ENCODE data around the gene OR52W1.

The OR52W1 gene, protein sequence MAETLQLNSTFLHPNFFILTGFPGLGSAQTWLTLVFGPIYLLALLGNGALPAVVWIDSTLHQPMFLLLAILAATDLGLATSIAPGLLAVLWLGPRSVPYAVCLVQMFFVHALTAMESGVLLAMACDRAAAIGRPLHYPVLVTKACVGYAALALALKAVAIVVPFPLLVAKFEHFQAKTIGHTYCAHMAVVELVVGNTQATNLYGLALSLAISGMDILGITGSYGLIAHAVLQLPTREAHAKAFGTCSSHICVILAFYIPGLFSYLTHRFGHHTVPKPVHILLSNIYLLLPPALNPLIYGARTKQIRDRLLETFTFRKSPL

GRCh38 chr11:6199174-6199810 lies at the start of gene OR52W1:
TSS of gene OR52W1 (plus strand) at chr11:6199224. CDS start at chr11:6199224, 0 bp downstream.
- Histone ChIP-seq H3K9ac (ENCODE audit: low read depth, low read length) (no peak within 1 kb of the TSS), H3K9me3 (ENCODE audit: control insufficient read depth, insufficient read depth, low read length) (no peaks in the 10 kb centered on the region), H3K36me3 (ENCODE audit: control insufficient read depth, insufficient read depth, low read length) (no peaks in the 10 kb centered on the region), H3K27me3 (ENCODE audit: control insufficient read depth, insufficient read depth, low read length) (no peaks in the 10 kb centered on the region), H3K4me3 (ENCODE audit: low read depth, low read length) (no peak within 1 kb of the TSS), H3K4me1 (ENCODE audit: control insufficient read depth, insufficient read depth, low read length) (no peaks in the 10 kb centered on the region)

- Histone ChIP-seq H3K9me3 (ENCODE audit: control insufficient read depth, insufficient read depth, low read length) (no peaks in the 10 kb centered on the region), H3K4me3 (ENCODE audit: low read depth, low read length) (no peak overlapping the region), H3K36me3 (ENCODE audit: control insufficient read depth, insufficient read depth, low read length) (no peaks in the 10 kb centered on the region), H3K27me3 (ENCODE audit: control insufficient read depth, insufficient read depth, low read length) (no peaks in the 10 kb centered on the region), H3K4me1 (ENCODE audit: control insufficient read depth, insufficient read depth, low read length) (no peaks in the 10 kb centered on the region), H3K9ac (ENCODE audit: low read depth, low read length) (no peak overlapping the region)
Measured at GRCh38 chr11:6151117-6151516, 47.9 kb upstream of the OR52W1 start.

DNA sequence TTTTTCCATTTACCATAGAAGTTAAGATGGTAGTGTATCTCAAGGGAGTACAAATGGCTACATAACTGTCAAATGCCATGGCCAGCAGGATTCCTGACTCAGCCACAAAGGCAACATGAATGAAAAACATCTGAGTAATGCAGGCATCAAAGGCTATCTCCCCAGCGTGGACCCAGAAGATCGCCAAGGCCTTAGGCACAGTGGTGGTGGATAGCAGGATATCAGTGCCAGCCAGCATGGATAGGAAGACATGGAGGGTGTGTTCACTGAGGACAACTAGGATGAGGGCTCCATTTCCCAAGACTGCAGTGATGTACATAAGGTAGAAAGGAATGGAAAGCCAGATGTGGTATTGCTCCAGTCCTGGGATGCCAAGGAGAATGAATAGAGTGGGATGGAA lies 46.9 kb upstream of the OR52W1 start:
- Histone ChIP-seq H3K9me3 (ENCODE audit: control insufficient read depth, insufficient read depth, low read length) (no peaks in the 10 kb centered on the region), H3K9ac (ENCODE audit: low read depth, low read length) (no peak overlapping the region), H3K4me3 (ENCODE audit: low read depth, low read length) (no peak overlapping the region), H3K36me3 (ENCODE audit: control insufficient read depth, insufficient read depth, low read length) (no peaks in the 10 kb centered on the region), H3K4me1 (ENCODE audit: control insufficient read depth, insufficient read depth, low read length) (peaks cover 5% of the 10 kb centered on the region), H3K27me3 (ENCODE audit: control insufficient read depth, insufficient read depth, low read length) (peaks cover under 1% of the 10 kb centered on the region)

GRCh38 chr11:6156628-6157359 lies 42.2 kb upstream of the OR52W1 start:
- Histone ChIP-seq H3K4me1 (ENCODE audit: control insufficient read depth, insufficient read depth, low read length) (peaks cover 7% of the 10 kb centered on the region), H3K4me3 (ENCODE audit: low read depth, low read length) (no peak overlapping the region), H3K9ac (ENCODE audit: low read depth, low read length) (no peak overlapping the region), H3K27me3 (ENCODE audit: control insufficient read depth, insufficient read depth, low read length) (peaks cover 16% of the 10 kb centered on the region), H3K9me3 (ENCODE audit: control insufficient read depth, insufficient read depth, low read length) (no peaks in the 10 kb centered on the region), H3K36me3 (ENCODE audit: control insufficient read depth, insufficient read depth, low read length) (no peaks in the 10 kb centered on the region)

DNA sequence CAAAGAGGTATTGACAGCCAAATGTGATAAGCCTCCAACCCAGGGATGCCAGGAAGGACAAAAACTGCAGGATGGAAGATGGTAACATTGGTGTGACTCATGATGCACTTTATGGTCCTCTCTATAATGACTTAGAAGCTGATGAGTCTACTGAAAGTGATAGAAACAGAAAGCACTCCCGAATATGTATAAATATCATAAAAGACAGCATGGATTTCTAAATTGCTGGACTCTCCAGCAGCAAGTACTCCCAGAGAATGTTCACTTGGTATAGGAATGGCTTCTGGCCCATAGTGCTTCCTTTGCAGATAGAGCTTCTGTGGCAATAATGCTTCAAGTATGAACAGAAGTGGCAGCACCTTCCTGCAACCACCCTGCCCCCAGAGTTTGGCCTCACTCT lies 28.8 kb upstream of the OR52W1 start, which contains the start of gene OR52B2:
Gene OR52B2 (minus strand): TSS at position 101 of the 400 bp plus-strand sequence. CDS start 0 bp downstream, at position 101.
- Histone ChIP-seq H3K4me1 (ENCODE audit: control insufficient read depth, insufficient read depth, low read length) (no peaks in the 10 kb centered on the region), H3K27me3 (ENCODE audit: control insufficient read depth, insufficient read depth, low read length) (no peaks in the 10 kb centered on the region), H3K9me3 (ENCODE audit: control insufficient read depth, insufficient read depth, low read length) (no peaks in the 10 kb centered on the region), H3K4me3 (ENCODE audit: low read depth, low read length) (no peak within 1 kb of the TSS), H3K36me3 (ENCODE audit: control insufficient read depth, insufficient read depth, low read length) (no peaks in the 10 kb centered on the region), H3K9ac (ENCODE audit: low read depth, low read length) (no peak within 1 kb of the TSS)

DNA sequence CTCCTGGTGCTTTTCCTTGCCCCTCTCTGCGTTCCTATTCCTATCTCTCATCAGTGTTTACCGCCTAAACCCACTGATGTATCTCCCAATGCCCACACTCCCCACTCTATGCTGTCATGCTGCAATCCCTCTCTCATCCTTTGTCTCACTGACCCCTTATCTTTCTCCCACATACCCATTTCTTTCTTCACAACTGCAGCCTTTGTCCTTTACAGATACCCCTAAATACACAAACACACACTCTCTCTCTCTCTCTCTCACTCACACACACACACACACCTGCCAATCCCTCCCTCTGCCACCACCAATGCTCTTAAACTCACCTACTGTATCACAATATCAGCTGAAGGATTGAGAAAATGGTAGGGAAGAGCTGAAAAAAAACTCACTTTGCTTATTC lies 23.6 kb upstream of the OR52W1 start:
- no peaks in the 10 kb centered on the region for H3K9me3 ChIP-seq (ENCODE audit: control insufficient read depth, insufficient read depth, low read length)
- H3K4me1 ChIP-seq (ENCODE audit: control insufficient read depth, insufficient read depth, low read length) = peaks cover 4% of the 10 kb centered on the region

DNA sequence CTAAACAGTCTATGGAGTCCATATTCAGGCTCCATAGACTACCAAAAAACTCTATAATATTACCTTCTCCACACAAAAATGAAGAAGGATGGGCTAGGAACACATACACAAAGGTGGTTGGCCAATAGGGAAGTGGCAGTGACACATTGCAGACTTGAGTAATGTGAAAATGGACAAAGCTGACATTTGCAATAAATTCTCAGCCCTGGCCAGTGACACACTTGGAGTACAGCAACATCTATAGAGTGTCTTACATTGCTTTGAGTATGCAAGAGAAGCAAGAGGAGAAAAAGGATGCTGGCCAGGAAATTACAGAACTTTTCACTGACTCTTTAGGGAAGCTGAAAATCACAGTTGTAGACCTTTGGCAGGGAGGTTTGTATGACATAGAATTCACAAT lies 7.3 kb upstream of the OR52W1 start:
- H3K27me3 ChIP-seq (ENCODE audit: control insufficient read depth, insufficient read depth, low read length) = no peaks in the 10 kb centered on the region
- H3K9me3 ChIP-seq (ENCODE audit: control insufficient read depth, insufficient read depth, low read length) = no peaks in the 10 kb centered on the region
- no peaks in the 10 kb centered on the region for H3K4me1 ChIP-seq (ENCODE audit: control insufficient read depth, insufficient read depth, low read length)
- no peak overlapping the region for H3K9ac ChIP-seq (ENCODE audit: low read depth, low read length)
- H3K36me3 ChIP-seq (ENCODE audit: control insufficient read depth, insufficient read depth, low read length) = no peaks in the 10 kb centered on the region
- H3K4me3 ChIP-seq (ENCODE audit: low read depth, low read length) = no peak overlapping the region

More for the DNA sequence above, 23.6 kb upstream of the OR52W1 start:
- Histone ChIP-seq H3K9ac (ENCODE audit: low read depth, low read length) (no peak overlapping the region), H3K4me3 (ENCODE audit: low read depth, low read length) (no peak overlapping the region), H3K36me3 (ENCODE audit: control insufficient read depth, insufficient read depth, low read length) (no peaks in the 10 kb centered on the region), H3K27me3 (ENCODE audit: control insufficient read depth, insufficient read depth, low read length) (no peaks in the 10 kb centered on the region)

- Histone ChIP-seq H3K4me3 (ENCODE audit: low read depth, low read length) (no peak overlapping the region), H3K9ac (ENCODE audit: low read depth, low read length) (no peak overlapping the region), H3K4me1 (ENCODE audit: control insufficient read depth, insufficient read depth, low read length) (no peaks in the 10 kb centered on the region), H3K36me3 (ENCODE audit: control insufficient read depth, insufficient read depth, low read length) (no peaks in the 10 kb centered on the region), H3K9me3 (ENCODE audit: control insufficient read depth, insufficient read depth, low read length) (no peaks in the 10 kb centered on the region), H3K27me3 (ENCODE audit: control insufficient read depth, insufficient read depth, low read length) (no peaks in the 10 kb centered on the region)
Measured at GRCh38 chr11:6194065-6194581, 4.9 kb upstream of the OR52W1 start.

GRCh38 chr11:6196396-6196795 lies 2.6 kb upstream of the OR52W1 start:
- Histone ChIP-seq H3K9me3 (ENCODE audit: control insufficient read depth, insufficient read depth, low read length) (no peaks in the 10 kb centered on the region), H3K9ac (ENCODE audit: low read depth, low read length) (no peak overlapping the region), H3K27me3 (ENCODE audit: control insufficient read depth, insufficient read depth, low read length) (no peaks in the 10 kb centered on the region), H3K4me1 (ENCODE audit: control insufficient read depth, insufficient read depth, low read length) (no peaks in the 10 kb centered on the region), H3K36me3 (ENCODE audit: control insufficient read depth, insufficient read depth, low read length) (no peaks in the 10 kb centered on the region), H3K4me3 (ENCODE audit: low read depth, low read length) (no peak overlapping the region)

- no peaks in the 10 kb centered on the region for H3K36me3 ChIP-seq (ENCODE audit: control insufficient read depth, insufficient read depth, low read length)
- H3K9ac ChIP-seq (ENCODE audit: low read depth, low read length) = no peak overlapping the region
- H3K4me1 ChIP-seq (ENCODE audit: control insufficient read depth, insufficient read depth, low read length) = no peaks in the 10 kb centered on the region
- H3K9me3 ChIP-seq (ENCODE audit: control insufficient read depth, insufficient read depth, low read length) = no peaks in the 10 kb centered on the region
- H3K27me3 ChIP-seq (ENCODE audit: control insufficient read depth, insufficient read depth, low read length) = no peaks in the 10 kb centered on the region
- H3K4me3 ChIP-seq (ENCODE audit: low read depth, low read length) = no peak overlapping the region
Measured at GRCh38 chr11:6197466-6198200, 1.4 kb upstream of the OR52W1 start.

- no peaks in the 10 kb centered on the region for H3K9me3 ChIP-seq (ENCODE audit: control insufficient read depth, insufficient read depth, low read length)
- no peak overlapping the region for H3K4me3 ChIP-seq (ENCODE audit: low read depth, low read length)
- H3K36me3 ChIP-seq (ENCODE audit: control insufficient read depth, insufficient read depth, low read length) = no peaks in the 10 kb centered on the region
- no peaks in the 10 kb centered on the region for H3K27me3 ChIP-seq (ENCODE audit: control insufficient read depth, insufficient read depth, low read length)
- H3K4me1 ChIP-seq (ENCODE audit: control insufficient read depth, insufficient read depth, low read length) = no peaks in the 10 kb centered on the region
- no peak overlapping the region for H3K9ac ChIP-seq (ENCODE audit: low read depth, low read length)
Measured at GRCh38 chr11:6200975-6201374, 2.0 kb downstream of the OR52W1 start.
